ENCODE measurements around the gene MS4A4E.

DNA sequence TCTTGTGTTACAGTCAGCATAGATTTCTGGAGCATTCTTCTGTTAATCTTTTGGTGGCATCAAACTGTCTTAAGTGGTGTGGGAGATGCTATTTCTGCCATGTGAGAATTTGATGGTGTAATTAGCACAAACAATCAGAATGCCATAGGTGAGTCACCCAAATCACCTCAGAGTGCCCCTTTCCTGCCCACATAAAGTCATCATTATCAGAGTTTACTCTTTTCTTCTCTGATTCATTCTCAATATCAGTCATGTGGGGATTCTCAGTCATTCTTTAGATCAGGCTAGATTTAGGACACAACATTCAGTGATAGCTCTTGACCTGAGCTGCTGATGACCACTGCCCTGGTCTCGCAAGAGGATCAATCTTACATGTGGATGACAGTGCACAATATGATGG, 36.3 kb downstream of the MS4A4E start:
- no peak for TF ChIP-seq POLR2AphosphoS5 (IDR thresholded peaks at IDR 0.05; ENCODE audit: low read depth)
- no peak for TF ChIP-seq EZH2 (IDR thresholded peaks at IDR 0.05; ENCODE audit: low read depth, unreplicated experiment)
- TF ChIP-seq, protein P1, sequence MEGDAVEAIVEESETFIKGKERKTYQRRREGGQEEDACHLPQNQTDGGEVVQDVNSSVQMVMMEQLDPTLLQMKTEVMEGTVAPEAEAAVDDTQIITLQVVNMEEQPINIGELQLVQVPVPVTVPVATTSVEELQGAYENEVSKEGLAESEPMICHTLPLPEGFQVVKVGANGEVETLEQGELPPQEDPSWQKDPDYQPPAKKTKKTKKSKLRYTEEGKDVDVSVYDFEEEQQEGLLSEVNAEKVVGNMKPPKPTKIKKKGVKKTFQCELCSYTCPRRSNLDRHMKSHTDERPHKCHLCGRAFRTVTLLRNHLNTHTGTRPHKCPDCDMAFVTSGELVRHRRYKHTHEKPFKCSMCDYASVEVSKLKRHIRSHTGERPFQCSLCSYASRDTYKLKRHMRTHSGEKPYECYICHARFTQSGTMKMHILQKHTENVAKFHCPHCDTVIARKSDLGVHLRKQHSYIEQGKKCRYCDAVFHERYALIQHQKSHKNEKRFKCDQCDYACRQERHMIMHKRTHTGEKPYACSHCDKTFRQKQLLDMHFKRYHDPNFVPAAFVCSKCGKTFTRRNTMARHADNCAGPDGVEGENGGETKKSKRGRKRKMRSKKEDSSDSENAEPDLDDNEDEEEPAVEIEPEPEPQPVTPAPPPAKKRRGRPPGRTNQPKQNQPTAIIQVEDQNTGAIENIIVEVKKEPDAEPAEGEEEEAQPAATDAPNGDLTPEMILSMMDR (conservative IDR thresholded peaks at IDR 0.05; ENCODE audit: low read depth in 2 of 2), result no peak
- no peak for TF ChIP-seq EZH2phosphoT487 (IDR thresholded peaks at IDR 0.05; ENCODE audit: unreplicated experiment)
- no peak for TF ChIP-seq REST (IDR thresholded peaks at IDR 0.05; ENCODE audit: unreplicated experiment)
- no peak for TF ChIP-seq NANOG (IDR thresholded peaks at IDR 0.05; ENCODE audit: borderline replicate concordance)
- TF ChIP-seq CREB1 (CRISPR knock-in tag; IDR thresholded peaks at IDR 0.05; ENCODE audit: low read depth), result no peak
- no peak for TF ChIP-seq ZNF114 (CRISPR knock-in tag; IDR thresholded peaks at IDR 0.05)
- no peak for TF ChIP-seq ZNF462 (CRISPR knock-in tag; IDR thresholded peaks at IDR 0.05)
- no peak for TF ChIP-seq ETS1 (IDR thresholded peaks at IDR 0.05)
